Astrocyte of the cerebellum (primary cell): ENCODE data around the gene DDX39A.

Source experiments
- DNase-seq: peaks from one replicate; pipeline ENCODE4 v3.0.0-alpha.2; 2011; ENCODE audit warnings: low read depth
- H3K4me3 ChIP-seq: 2 replicates; pipeline ENCODE4 v1.5.1; 2011; ENCODE audit warnings: mild to moderate bottlenecking, low read depth, low read length, moderate library complexity
- CTCF ChIP-seq: IDR thresholded peaks from 2 replicates; pipeline ENCODE4 v1.5.1; 2012; ENCODE audit warnings: low read length, low read depth, moderate library complexity, mild to moderate bottlenecking; ENCODE audit errors: missing control alignments
- in situ Hi-C: cut with HindIII; loops from 2 replicates; pipeline ENCODE4 v1.10.0; 2017; ENCODE audit warnings: low sequenced_read_pairs

Gene DDX39A

GRCh38 chr19:14371301-14371821, 47.8 kb downstream of the DDX39A start:
- no peak for DNase-seq
- H3K4me3 ChIP-seq, result no peak overlapping the region
- in situ Hi-C loops, result no loop called here
- TF ChIP-seq CTCF, result no peak

GRCh38 chr19:14370940-14371280, 48.2 kb downstream of the DDX39A start:
- no peak for TF ChIP-seq CTCF
- in situ Hi-C loops, result no loop called here
- DNase-seq, result no peak
- no peak overlapping the region for H3K4me3 ChIP-seq

- TF ChIP-seq CTCF, result no peak
- DNase-seq, result no peak
- H3K4me3 ChIP-seq, result no peak overlapping the region
- in situ Hi-C loops, result no loop called here
These were observed 48.8 kb downstream of the DDX39A start for GRCh38 chr19:14370169-14370939.

GRCh38 chr19:14369399-14370168, 49.6 kb downstream of the DDX39A start:
- TF ChIP-seq CTCF, result no peak
- no peak overlapping the region for H3K4me3 ChIP-seq
- in situ Hi-C loops, result no loop called here
- peak; percentile 39 for DNase-seq

GRCh38 chr19:14368011-14368513, 51.1 kb downstream of the DDX39A start:
- no peak overlapping the region for H3K4me3 ChIP-seq
- DNase-seq, result no peak
- TF ChIP-seq CTCF, result no peak
- in situ Hi-C loops, result no loop called here

GRCh38 chr19:14367016-14367415, 52.1 kb downstream of the DDX39A start:
- TF ChIP-seq CTCF, result no peak
- H3K4me3 ChIP-seq, result no peak overlapping the region
- DNase-seq, result no peak
- in situ Hi-C loops, result no loop called here
